ENCODE results near the gene PIGR.

GRCh38 chr1:206982216-206982615 is 36.0 kb upstream of the PIGR start:
- no peak for TF ChIP-seq EZH2phosphoT487 (IDR thresholded peaks at IDR 0.05; ENCODE audit: borderline replicate concordance)
- no peak for TF ChIP-seq EZH2 (IDR thresholded peaks at IDR 0.05)
- TF ChIP-seq, protein P1, sequence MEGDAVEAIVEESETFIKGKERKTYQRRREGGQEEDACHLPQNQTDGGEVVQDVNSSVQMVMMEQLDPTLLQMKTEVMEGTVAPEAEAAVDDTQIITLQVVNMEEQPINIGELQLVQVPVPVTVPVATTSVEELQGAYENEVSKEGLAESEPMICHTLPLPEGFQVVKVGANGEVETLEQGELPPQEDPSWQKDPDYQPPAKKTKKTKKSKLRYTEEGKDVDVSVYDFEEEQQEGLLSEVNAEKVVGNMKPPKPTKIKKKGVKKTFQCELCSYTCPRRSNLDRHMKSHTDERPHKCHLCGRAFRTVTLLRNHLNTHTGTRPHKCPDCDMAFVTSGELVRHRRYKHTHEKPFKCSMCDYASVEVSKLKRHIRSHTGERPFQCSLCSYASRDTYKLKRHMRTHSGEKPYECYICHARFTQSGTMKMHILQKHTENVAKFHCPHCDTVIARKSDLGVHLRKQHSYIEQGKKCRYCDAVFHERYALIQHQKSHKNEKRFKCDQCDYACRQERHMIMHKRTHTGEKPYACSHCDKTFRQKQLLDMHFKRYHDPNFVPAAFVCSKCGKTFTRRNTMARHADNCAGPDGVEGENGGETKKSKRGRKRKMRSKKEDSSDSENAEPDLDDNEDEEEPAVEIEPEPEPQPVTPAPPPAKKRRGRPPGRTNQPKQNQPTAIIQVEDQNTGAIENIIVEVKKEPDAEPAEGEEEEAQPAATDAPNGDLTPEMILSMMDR (IDR thresholded peaks at IDR 0.05 in 2 of 3, conservative IDR thresholded peaks at IDR 0.05 in 1 of 3; ENCODE audit: borderline replicate concordance in 1 of 3, insufficient read depth in 1 of 3, low read depth in 2 of 3, low read length in 2 of 3), result peak; percentile 77 to 87 (median 87)
- TF ChIP-seq POLR2A (IDR thresholded peaks at IDR 0.05; ENCODE audit: borderline replicate concordance, extremely low read depth, insufficient read depth, insufficient read length), result no peak
- TF ChIP-seq MAX (IDR thresholded peaks at IDR 0.05), result no peak
- TF ChIP-seq YY1 (IDR thresholded peaks at IDR 0.05; ENCODE audit: extremely low read depth, insufficient replicate concordance, low read depth, low read length), result no peak

Data from HCT116 (cell line).